GM19043 (cell line): ENCODE measurements around the gene AOPEP.
"Not testable (repeated sequence)": the region's sequence is repeated elsewhere in the genome, so short reads cannot be mapped to it uniquely, and the experiment has no call there.

Source experiments
- ATAC-seq: cut with Tn5 transposase; IDR thresholded peaks from one replicate; pipeline ENCODE4 v1.9.1; 2021; ENCODE audit warnings: low read depth; ENCODE audit not compliant: unreplicated experiment

AOPEP gene

GRCh38 chr9:94941211-94941875 lies 214.8 kb downstream of the AOPEP start:
- ATAC-seq: no peak

GRCh38 chr9:94944626-94945025 lies 218.1 kb downstream of the AOPEP start:
- no peak for ATAC-seq

- no peak for ATAC-seq
Measured at GRCh38 chr9:94945197-94946144, 219.0 kb downstream of the AOPEP start.

GRCh38 chr9:94946256-94946655 lies 219.8 kb downstream of the AOPEP start:
- ATAC-seq: no peak

GRCh38 chr9:94948567-94949235 lies 222.2 kb downstream of the AOPEP start:
- no peak for ATAC-seq

- no peak for ATAC-seq
Measured at GRCh38 chr9:94949370-94949769, 222.9 kb downstream of the AOPEP start.

- ATAC-seq: no peak
Measured at GRCh38 chr9:94950040-94950578, 223.6 kb downstream of the AOPEP start.

- ATAC-seq: no peak
Measured at GRCh38 chr9:94950579-94951323, 224.3 kb downstream of the AOPEP start.

GRCh38 chr9:94951324-94952135 lies 225.0 kb downstream of the AOPEP start:
- no peak for ATAC-seq

GRCh38 chr9:94952565-94953373 lies 226.3 kb downstream of the AOPEP start:
- ATAC-seq: peak; percentile 84

GRCh38 chr9:94956731-94957130 lies 230.2 kb downstream of the AOPEP start:
- ATAC-seq: no peak

- ATAC-seq: no peak
Measured at GRCh38 chr9:94960964-94961363, 234.5 kb downstream of the AOPEP start.

GRCh38 chr9:94961870-94962269 lies 235.4 kb downstream of the AOPEP start:
- ATAC-seq: no peak

- ATAC-seq: not testable (repeated sequence)
Measured at GRCh38 chr9:94965631-94966030, 239.1 kb downstream of the AOPEP start.

GRCh38 chr9:94966046-94966445 lies 239.5 kb downstream of the AOPEP start:
- ATAC-seq: not testable (repeated sequence)

GRCh38 chr9:94967482-94967881 lies 241.0 kb downstream of the AOPEP start:
- ATAC-seq: no peak

- ATAC-seq: no peak
Measured at GRCh38 chr9:94971378-94972131, 245.1 kb downstream of the AOPEP start.

- ATAC-seq: no peak
Measured at GRCh38 chr9:94973451-94973941, 247.0 kb downstream of the AOPEP start.
